Activated naive CD8-positive, alpha-beta T cell treated with anti-CD3 and anti-CD28 coated beads for 36 hours (primary cell): ENCODE measurements around the gene DMTF1. TPM values are rescaled to one million over a fixed set of nuclear protein-coding genes. Genes with fewer than 3 reads are reported as not detected.

Source experiments
- DNase-seq: peaks from one replicate; pipeline ENCODE4 v3.0.0; 2021
- H3K27ac Mint-ChIP-seq: one replicate; pipeline ENCODE4 v1.8.0; 2022; ENCODE audit warnings: mild to moderate bottlenecking, moderate library complexity, mixed read lengths
- H3K27me3 Mint-ChIP-seq: one replicate; pipeline ENCODE4 v1.8.0; 2022; ENCODE audit warnings: mild to moderate bottlenecking, mixed read lengths
- H3K36me3 Mint-ChIP-seq: one replicate; pipeline ENCODE4 v1.8.0; 2021; ENCODE audit warnings: mild to moderate bottlenecking, mixed read lengths
- H3K4me1 Mint-ChIP-seq: one replicate; pipeline ENCODE4 v1.8.0; 2021; ENCODE audit warnings: mixed read lengths
- H3K4me3 Mint-ChIP-seq: one replicate; pipeline ENCODE4 v1.8.0; 2022; ENCODE audit warnings: mild to moderate bottlenecking, moderate library complexity, mixed read lengths
- H3K9me3 Mint-ChIP-seq: one replicate; pipeline ENCODE4 v1.8.0; 2022; ENCODE audit warnings: mixed read lengths
- total RNA-seq, 2 experiments: library from RNA; stranded (reverse); gene quantifications; one replicate each; pipeline ENCODE4 v1.2.3, GENCODE V29; 2021

Gene DMTF1
- total RNA-seq, 2 experiments from 2014 or later, result 57.1 to 59.9 TPM

DNA sequence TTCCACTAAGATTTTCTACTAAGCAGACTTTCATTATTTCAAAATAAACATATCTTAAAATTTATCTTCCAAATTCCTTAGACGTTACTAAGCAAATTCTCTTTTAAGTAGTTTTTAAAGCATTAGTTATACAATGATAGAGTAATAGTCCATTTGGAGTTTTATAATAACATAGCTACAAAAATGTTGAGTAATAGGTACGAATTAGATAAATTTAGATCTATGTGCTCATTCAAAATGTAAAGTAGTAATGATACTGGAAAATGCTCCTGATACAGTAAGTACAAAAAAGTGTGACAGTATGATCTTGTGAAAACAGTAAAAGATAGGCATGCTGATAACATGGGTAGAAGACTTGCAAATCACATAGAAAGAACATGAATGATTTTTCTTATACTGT is 4.5 kb downstream of the DMTF1 start:
- H3K36me3 Mint-ChIP-seq, result peaks cover 31% of the 10 kb centered on the region
- H3K27me3 Mint-ChIP-seq, result no peaks in the 10 kb centered on the region
- no peak overlapping the region for H3K27ac Mint-ChIP-seq
- peaks cover 42% of the 10 kb centered on the region for H3K4me1 Mint-ChIP-seq
- no peaks in the 10 kb centered on the region for H3K9me3 Mint-ChIP-seq
- DNase-seq, result no peak
- no peak overlapping the region for H3K4me3 Mint-ChIP-seq

DNA sequence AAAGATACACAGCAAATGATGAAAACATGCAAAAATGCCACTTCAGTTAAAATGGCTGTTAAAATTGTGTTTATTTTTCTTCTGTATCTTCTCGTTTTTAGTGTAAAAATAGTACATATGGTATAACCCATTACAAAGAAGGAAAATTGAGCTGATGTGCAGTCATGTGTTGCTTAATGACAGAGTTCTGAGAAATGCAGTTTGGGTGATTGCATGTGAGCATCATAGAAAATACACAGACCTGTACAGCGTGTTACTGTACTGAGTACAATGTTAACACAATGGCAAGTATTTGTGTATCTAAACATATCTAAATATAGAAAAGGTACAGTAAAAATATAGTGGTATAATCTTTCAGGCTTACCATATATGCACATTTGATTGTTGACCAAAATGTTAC is 7.3 kb downstream of the DMTF1 start:
- Mint-ChIP-seq H3K36me3 (peaks cover 33% of the 10 kb centered on the region), H3K27me3 (no peaks in the 10 kb centered on the region), H3K9me3 (no peaks in the 10 kb centered on the region), H3K4me1 (peaks cover 47% of the 10 kb centered on the region), H3K27ac (no peak overlapping the region), H3K4me3 (no peak overlapping the region)
- no peak for DNase-seq

DNA sequence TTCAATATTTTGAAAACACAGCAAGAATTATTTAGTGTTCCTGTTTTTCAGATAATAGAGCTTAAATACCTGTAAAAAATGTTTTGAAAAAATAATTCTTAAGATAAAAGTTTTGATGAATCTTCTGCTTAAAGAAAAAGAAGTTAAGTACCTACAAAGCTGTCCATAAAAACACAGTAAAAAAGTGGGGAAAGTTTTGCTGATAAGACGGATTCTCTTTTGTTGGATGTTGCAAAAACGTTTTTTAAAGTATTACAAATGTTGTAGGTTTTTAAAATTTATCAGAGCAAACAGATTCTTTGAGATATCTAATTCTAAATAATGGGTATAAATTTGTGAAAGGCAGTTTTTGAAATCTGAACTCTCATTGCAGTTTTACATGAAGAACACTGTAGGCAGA is 12.2 kb downstream of the DMTF1 start:
- Mint-ChIP-seq H3K36me3 (peaks cover 49% of the 10 kb centered on the region), H3K27me3 (no peaks in the 10 kb centered on the region), H3K4me1 (peaks cover 27% of the 10 kb centered on the region), H3K4me3 (no peak overlapping the region), H3K9me3 (no peaks in the 10 kb centered on the region), H3K27ac (no peak overlapping the region)
- DNase-seq, result no peak

DNA sequence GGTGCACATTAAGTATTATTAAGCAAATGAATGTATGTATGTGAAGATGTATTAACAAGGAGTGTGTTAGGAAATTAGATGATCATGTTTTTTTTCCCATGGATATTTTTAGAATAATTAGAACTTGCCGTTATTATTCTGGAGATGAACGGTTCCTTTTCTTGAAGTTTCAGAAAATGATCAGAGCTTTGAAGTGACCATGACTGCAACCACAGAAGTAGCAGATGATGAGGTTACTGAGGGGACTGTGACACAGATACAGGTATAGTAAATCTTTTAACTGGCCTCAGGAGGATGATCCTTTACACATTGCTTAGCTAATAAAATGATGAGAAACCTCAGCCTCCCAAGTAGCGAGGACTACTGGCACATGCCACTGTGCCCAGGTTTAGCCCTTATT is 18.6 kb downstream of the DMTF1 start:
- Mint-ChIP-seq H3K36me3 (peaks cover 51% of the 10 kb centered on the region), H3K27me3 (no peaks in the 10 kb centered on the region), H3K4me3 (no peak overlapping the region), H3K9me3 (no peaks in the 10 kb centered on the region), H3K4me1 (peaks cover 12% of the 10 kb centered on the region), H3K27ac (peak overlapping the region; percentile 5)
- no peak for DNase-seq

DNA sequence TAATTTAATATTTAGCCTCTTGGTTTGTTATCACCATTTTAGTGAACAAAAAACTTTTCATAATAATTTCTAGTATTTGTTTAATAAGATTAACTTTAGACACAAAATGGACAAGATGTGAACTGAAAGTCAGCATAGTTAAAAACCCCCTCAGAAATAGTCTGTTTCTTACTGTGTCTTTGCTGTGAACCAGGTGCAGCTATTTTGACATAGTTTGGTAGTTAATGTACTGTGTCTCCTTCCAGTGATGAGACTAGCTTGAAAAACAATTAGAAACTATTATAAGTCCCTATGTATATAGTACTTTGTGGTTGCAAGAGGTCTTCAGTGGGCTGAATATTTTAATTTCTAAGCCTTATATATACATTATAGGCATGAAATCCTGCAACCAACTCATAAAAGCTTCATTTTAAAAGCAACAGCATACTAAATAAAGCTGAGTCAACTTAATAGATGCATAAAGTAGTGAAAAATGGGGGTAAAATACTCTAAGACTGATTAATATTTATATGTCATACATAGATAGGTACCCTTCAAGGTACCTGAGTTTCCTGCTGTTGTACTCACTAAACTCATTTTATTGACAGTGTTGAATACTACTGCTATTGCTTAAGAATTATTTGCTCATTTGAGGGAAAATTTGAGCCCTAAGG is 19.2 kb downstream of the DMTF1 start:
- Mint-ChIP-seq H3K27ac (no peak overlapping the region), H3K36me3 (peaks cover 52% of the 10 kb centered on the region), H3K4me3 (no peak overlapping the region), H3K27me3 (no peaks in the 10 kb centered on the region), H3K9me3 (no peaks in the 10 kb centered on the region), H3K4me1 (peaks cover 14% of the 10 kb centered on the region)
- DNase-seq, result no peak

DNA sequence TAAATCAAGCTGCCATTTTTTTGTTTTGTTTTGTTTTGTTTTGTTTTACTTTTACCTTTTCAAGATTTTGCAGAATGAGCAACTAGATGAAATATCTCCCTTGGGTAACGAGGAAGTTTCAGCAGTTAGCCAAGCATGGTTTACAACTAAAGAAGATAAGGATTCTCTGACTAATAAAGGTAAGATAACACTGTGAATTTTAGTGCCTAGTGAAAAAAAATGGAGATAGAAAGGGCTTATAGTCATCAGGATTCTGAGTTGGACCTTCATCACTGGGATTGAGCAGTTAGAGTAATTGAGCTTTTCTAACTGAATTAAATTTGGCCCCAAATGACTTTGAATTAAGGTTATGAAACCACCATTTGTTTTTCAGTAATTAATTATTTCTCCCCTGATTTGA is 21.2 kb downstream of the DMTF1 start:
- DNase-seq, result no peak
- no peaks in the 10 kb centered on the region for H3K27me3 Mint-ChIP-seq
- H3K4me1 Mint-ChIP-seq, result peaks cover 16% of the 10 kb centered on the region
- peaks cover 40% of the 10 kb centered on the region for H3K36me3 Mint-ChIP-seq
- no peak overlapping the region for H3K4me3 Mint-ChIP-seq
- peak overlapping the region; percentile 31 for H3K27ac Mint-ChIP-seq
- no peaks in the 10 kb centered on the region for H3K9me3 Mint-ChIP-seq

DNA sequence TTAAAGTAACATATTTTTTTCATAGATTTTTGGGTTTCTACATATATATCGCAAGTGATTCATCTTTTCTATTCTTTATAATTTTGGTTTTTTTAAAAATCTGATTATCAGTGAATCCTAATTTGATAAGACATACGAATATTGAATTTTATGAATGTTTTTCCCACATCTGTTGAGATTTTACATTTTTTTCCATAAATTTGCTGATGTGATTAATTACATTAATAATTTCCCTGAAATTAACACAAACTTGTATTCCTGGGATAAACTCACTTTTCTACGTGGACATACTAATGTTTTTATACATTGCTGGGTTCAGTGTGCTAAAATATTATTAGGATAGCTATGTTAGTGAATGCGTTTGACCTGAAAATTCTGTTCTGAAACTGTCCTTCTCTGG is 26.1 kb downstream of the DMTF1 start:
- H3K9me3 Mint-ChIP-seq, result no peaks in the 10 kb centered on the region
- H3K36me3 Mint-ChIP-seq, result peaks cover 42% of the 10 kb centered on the region
- peaks cover 22% of the 10 kb centered on the region for H3K4me1 Mint-ChIP-seq

DNA sequence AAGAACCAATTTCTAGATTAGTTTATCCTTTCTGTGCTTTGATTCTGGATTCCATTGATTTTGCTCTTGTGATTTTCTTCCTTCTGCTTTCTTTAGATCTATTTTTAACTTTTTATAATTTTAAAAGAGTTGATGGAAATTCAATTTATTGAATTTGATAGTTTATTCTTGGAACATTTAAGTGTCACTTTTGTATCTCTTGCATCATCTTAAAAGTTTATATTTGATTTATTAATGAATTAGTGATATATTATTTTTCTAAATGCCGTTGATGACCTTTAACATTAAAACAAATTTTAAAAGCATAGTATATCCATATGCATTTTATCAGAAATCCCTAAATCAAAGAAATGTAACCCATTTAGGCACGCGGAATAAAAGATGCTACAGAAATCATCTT is 26.9 kb downstream of the DMTF1 start:
- Mint-ChIP-seq H3K4me1 (peaks cover 22% of the 10 kb centered on the region), H3K27ac (no peak overlapping the region), H3K36me3 (peaks cover 45% of the 10 kb centered on the region), H3K27me3 (no peaks in the 10 kb centered on the region), H3K9me3 (no peaks in the 10 kb centered on the region), H3K4me3 (no peak overlapping the region)
- DNase-seq, result no peak

More for the DNA sequence above, 26.1 kb downstream of the DMTF1 start:
- H3K27me3 Mint-ChIP-seq, result no peaks in the 10 kb centered on the region
- H3K4me3 Mint-ChIP-seq, result no peak overlapping the region
- H3K27ac Mint-ChIP-seq, result no peak overlapping the region
- no peak for DNase-seq

DNA sequence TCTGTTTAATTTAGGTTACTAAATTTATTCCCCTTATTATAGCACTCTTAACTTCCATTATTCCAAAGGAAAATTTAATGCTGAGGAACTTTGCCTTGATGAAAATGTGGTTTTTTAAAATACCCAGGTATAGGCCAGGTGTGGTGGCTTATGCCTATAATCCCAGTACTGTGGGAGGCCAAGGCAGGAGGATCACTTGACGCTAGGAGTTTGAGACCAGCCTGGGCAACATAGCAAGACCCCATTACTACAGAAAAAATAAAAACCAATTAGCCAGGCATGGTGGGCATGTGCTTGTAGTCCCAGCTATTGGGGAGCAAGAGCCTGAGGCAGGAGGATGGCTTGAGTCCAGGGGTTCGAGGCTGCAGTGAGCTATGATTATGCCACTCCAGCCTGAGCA is 34.9 kb downstream of the DMTF1 start:
- Mint-ChIP-seq H3K9me3 (no peaks in the 10 kb centered on the region), H3K27ac (no peak overlapping the region), H3K27me3 (no peaks in the 10 kb centered on the region), H3K4me3 (no peak overlapping the region), H3K4me1 (peaks cover 35% of the 10 kb centered on the region), H3K36me3 (peaks cover 69% of the 10 kb centered on the region)
- no peak for DNase-seq

DNA sequence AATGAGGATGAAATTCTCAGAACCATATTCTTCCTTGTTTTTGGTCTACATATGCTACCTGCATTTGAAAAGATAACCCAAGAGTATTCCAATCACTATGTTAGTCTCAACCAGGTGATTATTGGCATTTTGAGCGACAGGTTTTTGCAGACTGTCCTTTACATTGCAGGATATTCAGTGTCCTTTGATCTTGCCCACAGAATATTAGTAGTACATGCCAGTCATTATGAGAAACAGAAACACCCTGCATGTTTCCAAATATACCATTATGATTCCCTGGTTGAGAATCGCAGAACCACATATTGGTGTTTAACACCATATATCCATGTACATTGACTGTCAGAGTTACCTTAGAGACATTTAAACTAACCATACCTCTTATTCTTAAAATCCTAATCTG is 36.7 kb downstream of the DMTF1 start:
- Mint-ChIP-seq H3K4me1 (peaks cover 44% of the 10 kb centered on the region), H3K36me3 (peaks cover 65% of the 10 kb centered on the region), H3K27ac (peak overlapping the region; percentile 34), H3K4me3 (no peak overlapping the region), H3K27me3 (no peaks in the 10 kb centered on the region), H3K9me3 (no peaks in the 10 kb centered on the region)
- DNase-seq, result no peak

DNA sequence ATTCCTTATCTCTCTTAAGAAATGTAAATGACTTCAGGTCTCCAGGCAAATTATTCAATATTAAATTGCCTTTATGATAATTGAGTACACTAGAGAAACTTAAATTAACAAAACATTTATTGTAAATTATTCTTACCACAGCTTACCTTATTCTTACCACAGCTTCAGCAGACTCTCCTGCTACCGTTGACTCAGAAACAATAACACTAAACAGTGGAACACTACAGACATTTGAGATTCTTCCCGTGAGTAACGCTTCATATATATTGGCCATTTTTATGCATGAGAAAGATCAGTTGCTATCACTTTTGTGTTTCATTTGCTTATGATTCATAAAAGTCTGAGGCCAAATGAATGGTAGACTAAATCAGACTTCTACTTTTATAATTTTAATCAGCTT is 38.5 kb downstream of the DMTF1 start:
- Mint-ChIP-seq H3K36me3 (peaks cover 54% of the 10 kb centered on the region), H3K4me1 (peaks cover 50% of the 10 kb centered on the region), H3K27ac (peak overlapping the region; percentile 59), H3K27me3 (no peaks in the 10 kb centered on the region), H3K4me3 (no peak overlapping the region), H3K9me3 (no peaks in the 10 kb centered on the region)
- no peak for DNase-seq

DNA sequence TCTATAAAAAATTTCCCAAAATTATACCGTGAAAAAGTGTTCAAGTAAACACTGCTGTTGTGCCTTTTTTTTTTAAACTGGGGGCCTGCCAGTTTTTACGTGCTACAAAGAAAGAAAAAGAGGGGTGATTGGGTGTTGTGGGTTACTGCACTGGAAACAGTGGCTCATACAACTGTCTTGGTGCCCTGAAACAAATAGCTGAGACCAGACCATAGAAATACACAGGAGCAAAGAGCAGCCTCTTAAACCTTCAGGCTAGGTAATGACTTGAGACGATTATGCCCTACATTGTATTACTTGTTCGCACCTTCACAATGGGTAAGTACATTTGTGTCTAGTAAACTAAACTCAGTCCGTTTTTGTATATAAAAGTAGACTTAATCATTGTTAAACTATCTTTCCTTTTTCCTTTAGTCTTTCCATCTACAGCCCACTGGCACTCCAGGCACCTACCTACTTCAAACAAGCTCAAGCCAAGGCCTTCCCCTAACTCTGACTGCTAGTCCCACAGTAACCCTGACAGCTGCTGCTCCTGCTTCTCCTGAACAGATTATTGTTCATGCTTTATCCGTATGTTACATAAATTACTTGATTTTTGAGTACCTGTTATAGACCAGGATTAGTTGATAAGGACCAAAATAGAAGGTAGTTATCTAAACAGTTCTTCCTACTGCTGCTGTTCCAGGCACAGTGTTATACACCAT is 40.7 kb downstream of the DMTF1 start:
- Mint-ChIP-seq H3K9me3 (no peaks in the 10 kb centered on the region), H3K27ac (peak overlapping the region; percentile 91), H3K27me3 (no peaks in the 10 kb centered on the region), H3K4me1 (peaks cover 54% of the 10 kb centered on the region), H3K36me3 (peaks cover 54% of the 10 kb centered on the region), H3K4me3 (no peak overlapping the region)
- no peak for DNase-seq

DNA sequence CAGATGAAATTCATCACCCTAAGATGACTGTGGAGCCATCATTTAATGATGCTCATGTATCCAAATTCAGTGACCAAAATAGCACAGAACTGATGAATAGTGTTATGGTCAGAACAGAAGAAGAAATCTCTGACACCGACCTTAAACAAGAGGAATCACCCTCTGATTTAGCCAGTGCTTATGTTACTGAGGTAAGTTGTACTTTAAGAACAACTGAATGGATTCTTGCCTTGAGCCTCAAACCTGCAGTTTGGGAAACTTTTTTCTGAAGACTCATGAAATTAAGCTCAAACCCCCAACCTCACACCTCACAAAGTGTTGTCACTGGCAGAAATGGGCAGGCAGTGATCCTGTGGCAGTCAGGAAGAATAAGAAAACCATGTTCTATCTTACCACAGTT is 41.7 kb downstream of the DMTF1 start:
- peaks cover 54% of the 10 kb centered on the region for H3K4me1 Mint-ChIP-seq
- peaks cover 54% of the 10 kb centered on the region for H3K36me3 Mint-ChIP-seq
- peak overlapping the region; percentile 91 for H3K27ac Mint-ChIP-seq
- no peak for DNase-seq
- no peaks in the 10 kb centered on the region for H3K9me3 Mint-ChIP-seq
- H3K4me3 Mint-ChIP-seq, result no peak overlapping the region
- no peaks in the 10 kb centered on the region for H3K27me3 Mint-ChIP-seq

DNA sequence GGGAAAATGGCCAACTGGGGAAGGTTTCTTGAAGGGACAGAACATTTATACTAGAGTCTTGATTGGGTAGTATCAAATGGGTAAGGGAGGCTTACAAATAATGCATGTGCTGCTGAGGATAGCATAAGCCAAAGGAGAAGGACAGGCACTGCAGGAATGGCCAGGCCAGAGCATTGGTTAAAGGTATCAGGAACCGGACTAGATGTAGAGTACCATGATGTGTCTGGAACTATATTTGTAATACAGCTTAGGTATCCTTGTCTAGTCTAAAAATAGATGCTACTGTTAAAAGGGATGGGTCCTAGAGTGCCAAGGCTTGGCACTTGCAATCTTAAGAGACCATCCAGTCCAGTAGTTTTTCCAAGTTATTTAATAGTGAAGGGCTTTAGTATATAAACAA is 47.0 kb downstream of the DMTF1 start:
- peaks cover 78% of the 10 kb centered on the region for H3K36me3 Mint-ChIP-seq
- no peak for DNase-seq
- peaks cover 65% of the 10 kb centered on the region for H3K4me1 Mint-ChIP-seq
- no peaks in the 10 kb centered on the region for H3K27me3 Mint-ChIP-seq
- peaks cover 18% of the 10 kb centered on the region for H3K9me3 Mint-ChIP-seq
- H3K27ac Mint-ChIP-seq, result peak overlapping the region; percentile 81
- H3K4me3 Mint-ChIP-seq, result no peak overlapping the region

DNA sequence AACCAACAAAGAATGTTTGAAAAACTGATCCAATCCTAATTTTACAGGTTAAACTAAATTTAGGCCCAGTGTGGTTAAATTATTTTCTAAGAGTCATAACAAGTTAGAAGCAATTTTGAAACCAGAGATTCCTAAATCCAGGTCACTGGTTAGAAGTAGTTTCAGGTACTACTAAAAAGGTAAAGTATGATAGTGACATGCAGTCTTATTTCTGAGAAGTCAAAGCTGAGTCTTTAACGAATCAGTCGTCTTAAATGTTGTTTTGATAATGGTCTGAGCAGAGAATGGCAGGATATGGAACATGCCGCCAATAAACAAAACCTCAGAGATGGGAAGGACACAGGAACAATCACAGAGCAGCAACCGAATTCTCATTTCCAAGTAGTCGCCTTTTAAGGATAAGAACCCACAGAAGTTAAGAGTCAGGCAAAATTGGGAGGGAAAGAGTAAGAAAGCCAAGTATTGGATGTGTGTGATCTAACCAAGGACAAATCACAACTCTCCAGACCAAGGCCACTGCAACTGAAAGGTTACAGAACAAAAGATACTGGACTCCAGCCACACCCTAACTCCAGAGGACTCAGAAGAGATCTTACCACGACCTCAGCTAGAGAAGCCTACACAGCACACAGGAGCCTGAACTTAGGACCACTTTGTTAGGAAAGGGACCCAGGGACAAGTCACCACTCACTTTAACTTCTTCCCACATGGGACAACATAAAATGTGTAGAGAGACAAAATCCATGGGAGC is 47.6 kb downstream of the DMTF1 start:
- peak overlapping the region; percentile 81 for H3K27ac Mint-ChIP-seq
- H3K9me3 Mint-ChIP-seq, result peaks cover 20% of the 10 kb centered on the region
- no peak for DNase-seq
- no peaks in the 10 kb centered on the region for H3K27me3 Mint-ChIP-seq
- peaks cover 65% of the 10 kb centered on the region for H3K4me1 Mint-ChIP-seq
- no peak overlapping the region for H3K4me3 Mint-ChIP-seq
- peaks cover 85% of the 10 kb centered on the region for H3K36me3 Mint-ChIP-seq
